ENCODE data around the gene MACROD2. TPM values are rescaled to one million over a fixed set of nuclear protein-coding genes. Genes with fewer than 3 reads are reported as not detected.

The MACROD2 gene
- total RNA-seq, 1 experiment from 2014 or later = 3.1 TPM

- Mint-ChIP-seq H3K9me3 (ENCODE audit: unreplicated experiment) (no peaks in the 10 kb centered on the region), H3K4me3 (ENCODE audit: unreplicated experiment) (no peak overlapping the region)
These were observed 1642.2 kb downstream of the MACROD2 start for GRCh38 chr20:15637546-15637945.

DNA sequence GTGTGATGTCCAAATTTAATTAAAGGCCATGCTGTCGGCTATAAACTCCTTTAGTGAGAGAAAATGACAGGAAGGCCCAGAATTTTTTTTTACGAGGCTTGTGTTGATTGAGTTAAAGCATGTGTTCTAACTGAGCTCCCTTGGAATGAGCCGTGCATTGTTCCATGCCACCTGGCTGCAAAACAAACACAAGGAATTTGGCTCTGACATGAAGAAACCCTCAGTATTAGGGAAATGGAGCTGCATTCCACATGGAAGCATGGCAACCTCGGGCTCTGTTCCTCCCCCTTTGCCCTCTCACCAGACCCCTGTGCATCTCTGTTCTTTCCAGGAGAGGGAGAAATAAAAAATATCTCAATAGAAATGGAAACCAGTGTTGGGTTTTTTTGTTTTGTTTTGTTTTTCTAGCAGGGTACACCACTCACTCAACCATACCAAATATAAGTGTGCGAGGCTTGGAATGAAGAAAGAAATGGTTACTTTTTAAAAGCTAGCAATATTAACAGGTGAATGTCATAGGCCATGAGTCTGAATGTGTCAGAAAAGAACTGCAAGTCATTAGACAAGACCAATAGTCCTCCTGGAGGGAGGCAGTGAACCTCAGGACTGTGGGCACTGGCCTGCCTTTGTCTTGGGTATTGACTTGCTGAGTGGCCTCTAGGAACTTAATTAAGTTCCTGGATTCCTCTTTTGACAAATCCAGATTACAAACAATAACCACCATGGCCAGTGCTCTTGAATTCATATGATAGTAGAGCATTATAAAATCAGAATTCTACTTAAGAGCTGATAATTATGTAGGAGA is 1642.8 kb downstream of the MACROD2 start:
- H3K27me3 Mint-ChIP-seq (ENCODE audit: insufficient read depth, unreplicated experiment) = no peaks in the 10 kb centered on the region
- TF ChIP-seq CTCF (IDR thresholded peaks at IDR 0.05; ENCODE audit: unreplicated experiment) = no peak
- intact Hi-C loops (cut with micrococcal nuclease) = no loop called here
- DNase-seq (ENCODE audit: unreplicated experiment) = no peak
- H3K4me1 Mint-ChIP-seq (ENCODE audit: insufficient read depth, unreplicated experiment) = no peaks in the 10 kb centered on the region
- no peak overlapping the region for H3K27ac Mint-ChIP-seq (ENCODE audit: low read depth, unreplicated experiment)
- ChIA-PET POLR2A (interaction anchor here (0.9 kb wide), 1 partner anchor 634 kb away, joined by 3 read pairs; no protein-coding TSS in a partner anchor), CTCF (interaction anchor here (0.6 kb wide), 1 partner anchor 11 kb away, joined by 3 read pairs; no protein-coding TSS in a partner anchor)
- BruUV-seq (replicated peaks) = no TSS peak
- no peaks in the 10 kb centered on the region for H3K9me3 Mint-ChIP-seq (ENCODE audit: unreplicated experiment)
- no peaks in the 10 kb centered on the region for H3K36me3 Mint-ChIP-seq (ENCODE audit: insufficient read depth, unreplicated experiment)
- no peak overlapping the region for H3K4me3 Mint-ChIP-seq (ENCODE audit: unreplicated experiment)

More at GRCh38 chr20:15637546-15637945, 1642.2 kb downstream of the MACROD2 start:
- ChIA-PET POLR2A (interaction anchor here (0.8 to 0.9 kb wide), 2 partner anchors 12 to 633 kb away, joined by 3 read pairs; no protein-coding TSS in a partner anchor), CTCF (interaction anchor here (0.6 to 1.5 kb wide), 3 partner anchors 8 to 89 kb away, joined by 3 to 5 read pairs (median 4); no protein-coding TSS in a partner anchor)
- Mint-ChIP-seq H3K4me1 (ENCODE audit: insufficient read depth, unreplicated experiment) (no peaks in the 10 kb centered on the region), H3K27me3 (ENCODE audit: insufficient read depth, unreplicated experiment) (no peaks in the 10 kb centered on the region), H3K36me3 (ENCODE audit: insufficient read depth, unreplicated experiment) (no peaks in the 10 kb centered on the region), H3K27ac (ENCODE audit: low read depth, unreplicated experiment) (no peak overlapping the region)
- no TSS peak for BruUV-seq (replicated peaks)
- TF ChIP-seq CTCF (IDR thresholded peaks at IDR 0.05; ENCODE audit: unreplicated experiment) = no peak
- DNase-seq (ENCODE audit: unreplicated experiment) = no peak
- intact Hi-C loops (cut with micrococcal nuclease) = no loop called here

GRCh38 chr20:15638816-15639215 is 1643.5 kb downstream of the MACROD2 start:
- no peak for DNase-seq (ENCODE audit: unreplicated experiment)
- POLR2A ChIA-PET = no interaction called here
- no peaks in the 10 kb centered on the region for H3K36me3 Mint-ChIP-seq (ENCODE audit: insufficient read depth, unreplicated experiment)
- no peaks in the 10 kb centered on the region for H3K27me3 Mint-ChIP-seq (ENCODE audit: insufficient read depth, unreplicated experiment)
- CTCF ChIA-PET = interaction anchor here (0.8 kb wide), 1 partner anchor 15 kb away, joined by 4 read pairs; no protein-coding TSS in a partner anchor
- no peaks in the 10 kb centered on the region for H3K4me1 Mint-ChIP-seq (ENCODE audit: insufficient read depth, unreplicated experiment)
- TF ChIP-seq CTCF (IDR thresholded peaks at IDR 0.05; ENCODE audit: unreplicated experiment) = no peak
- H3K27ac Mint-ChIP-seq (ENCODE audit: low read depth, unreplicated experiment) = no peak overlapping the region
- no peaks in the 10 kb centered on the region for H3K9me3 Mint-ChIP-seq (ENCODE audit: unreplicated experiment)
- intact Hi-C loops (cut with micrococcal nuclease) = no loop called here
- BruUV-seq (replicated peaks) = no TSS peak
- no peak overlapping the region for H3K4me3 Mint-ChIP-seq (ENCODE audit: unreplicated experiment)

- no TSS peak for BruUV-seq (replicated peaks)
These were observed 1644.5 kb downstream of the MACROD2 start for GRCh38 chr20:15639839-15640238.

More at GRCh38 chr20:15639839-15640238, 1644.5 kb downstream of the MACROD2 start:
- DNase-seq (ENCODE audit: unreplicated experiment) = no peak
- no peak overlapping the region for H3K27ac Mint-ChIP-seq (ENCODE audit: low read depth, unreplicated experiment)
- POLR2A ChIA-PET = no interaction called here
- intact Hi-C loops (cut with micrococcal nuclease) = no loop called here
- no peaks in the 10 kb centered on the region for H3K9me3 Mint-ChIP-seq (ENCODE audit: unreplicated experiment)
- H3K36me3 Mint-ChIP-seq (ENCODE audit: insufficient read depth, unreplicated experiment) = no peaks in the 10 kb centered on the region
- CTCF ChIA-PET = interaction anchor here (0.7 kb wide), 1 partner anchor 1599 kb away, joined by 3 read pairs; no protein-coding TSS in a partner anchor
- H3K4me1 Mint-ChIP-seq (ENCODE audit: insufficient read depth, unreplicated experiment) = no peaks in the 10 kb centered on the region
- no peak for TF ChIP-seq CTCF (IDR thresholded peaks at IDR 0.05; ENCODE audit: unreplicated experiment)
- no peak overlapping the region for H3K4me3 Mint-ChIP-seq (ENCODE audit: unreplicated experiment)
- no peaks in the 10 kb centered on the region for H3K27me3 Mint-ChIP-seq (ENCODE audit: insufficient read depth, unreplicated experiment)

All from MCF 10A (cell line).